ENCODE measurements around the gene HTR3C.
"Not testable (repeated sequence)": the region's sequence is repeated elsewhere in the genome, so short reads cannot be mapped to it uniquely, and the experiment has no call there.

HTR3C gene, protein sequence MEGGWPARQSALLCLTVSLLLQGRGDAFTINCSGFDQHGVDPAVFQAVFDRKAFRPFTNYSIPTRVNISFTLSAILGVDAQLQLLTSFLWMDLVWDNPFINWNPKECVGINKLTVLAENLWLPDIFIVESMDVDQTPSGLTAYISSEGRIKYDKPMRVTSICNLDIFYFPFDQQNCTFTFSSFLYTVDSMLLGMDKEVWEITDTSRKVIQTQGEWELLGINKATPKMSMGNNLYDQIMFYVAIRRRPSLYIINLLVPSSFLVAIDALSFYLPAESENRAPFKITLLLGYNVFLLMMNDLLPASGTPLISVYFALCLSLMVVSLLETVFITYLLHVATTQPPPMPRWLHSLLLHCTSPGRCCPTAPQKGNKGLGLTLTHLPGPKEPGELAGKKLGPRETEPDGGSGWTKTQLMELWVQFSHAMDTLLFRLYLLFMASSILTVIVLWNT

GRCh38 chr3:184052767-184053166 is at the start of gene HTR3C:
Gene HTR3C, plus strand, starts transcription at chr3:184053047. Its CDS starts 34 bp downstream, at chr3:184053081.
- DNase-seq: no peak

DNA sequence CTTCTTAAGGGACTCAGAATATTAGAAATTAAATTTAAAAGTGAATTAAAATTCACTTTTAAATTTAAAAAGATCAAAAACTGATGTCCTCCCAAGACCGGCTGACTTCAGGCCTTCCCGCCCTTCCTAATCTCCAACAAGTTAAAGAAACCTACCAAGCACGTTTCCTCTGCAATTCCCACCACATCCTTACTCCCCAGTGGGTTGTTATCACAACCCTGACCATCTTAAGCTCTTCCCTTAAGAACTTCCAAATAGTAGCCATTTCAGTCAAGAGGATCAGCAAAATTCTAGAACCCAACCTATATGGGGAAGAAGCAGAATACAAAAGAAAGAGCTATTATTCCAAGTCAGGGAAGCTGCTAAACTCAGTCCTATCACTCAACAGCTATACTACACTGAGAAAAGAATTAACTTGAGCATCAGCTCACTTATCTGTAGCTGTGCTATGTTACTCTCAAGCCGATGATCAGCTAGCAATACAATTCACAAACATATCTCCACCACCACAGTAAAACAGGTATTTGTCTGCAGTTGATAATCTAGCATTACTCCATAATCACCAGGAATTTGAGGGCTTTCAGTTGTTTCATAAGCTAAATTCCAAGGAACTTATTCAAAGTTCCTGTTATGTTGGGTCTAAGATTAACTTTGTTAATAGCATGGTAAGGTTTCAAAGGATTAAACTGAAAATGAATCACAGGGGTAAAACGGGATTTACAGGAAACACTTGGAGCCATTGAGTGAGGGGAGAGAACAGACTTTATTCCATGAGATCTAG is 49.5 kb upstream of the HTR3C start:
- no peak for DNase-seq

DNA sequence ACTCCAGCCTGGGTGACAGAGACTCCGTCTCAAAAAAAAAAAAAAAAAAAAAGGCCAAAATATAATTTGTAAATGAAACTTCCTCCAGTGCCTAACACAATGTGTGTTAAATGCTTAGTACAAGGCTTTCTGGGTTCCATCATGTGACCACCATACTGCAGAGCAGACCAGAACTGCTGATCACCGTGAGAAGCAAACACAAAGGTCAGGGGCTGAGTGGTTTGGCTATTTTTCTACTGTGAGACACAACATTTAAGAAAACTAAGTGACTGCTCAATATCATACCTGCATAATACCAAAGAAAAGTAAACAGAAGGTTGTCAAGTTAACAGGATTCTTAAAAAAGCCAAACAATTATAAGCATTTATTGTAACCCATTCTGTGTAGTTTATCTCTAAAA is 48.4 kb upstream of the HTR3C start:
- no peak for DNase-seq

GRCh38 chr3:184005941-184006507 is 46.8 kb upstream of the HTR3C start:
- peak; percentile 89 for DNase-seq

DNA sequence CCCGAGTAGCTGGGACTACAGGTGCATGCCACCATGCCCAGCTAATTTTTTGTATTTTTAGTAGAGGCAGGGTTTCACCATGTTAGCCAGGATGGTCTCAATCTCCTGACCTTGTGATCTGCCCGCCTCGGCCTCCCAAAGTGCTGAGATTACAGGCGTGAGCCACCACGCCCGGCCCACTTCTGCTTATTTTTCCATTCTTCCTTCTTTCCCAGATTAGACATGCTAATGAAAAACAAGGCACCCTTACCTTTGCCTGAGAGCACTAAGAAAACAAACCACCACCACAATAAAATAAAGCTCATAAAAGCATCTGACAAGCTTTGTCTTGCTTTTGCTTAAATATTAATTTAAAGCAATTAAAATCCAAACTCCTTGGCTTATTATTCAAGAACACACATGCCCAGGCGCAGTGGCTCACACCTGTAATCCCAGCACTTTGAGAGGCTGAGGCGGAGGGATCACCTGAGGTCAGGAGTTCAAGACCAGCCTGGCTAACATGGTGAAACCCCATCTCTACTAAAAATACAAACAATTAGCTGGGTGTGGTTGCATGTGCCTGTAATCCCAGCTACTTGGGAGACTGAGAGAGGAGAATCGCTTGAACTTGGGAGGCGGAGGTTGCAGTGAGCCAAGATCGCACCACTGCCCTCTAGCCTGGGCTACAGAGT is 45.6 kb upstream of the HTR3C start:
- not testable (repeated sequence) for DNase-seq

DNA sequence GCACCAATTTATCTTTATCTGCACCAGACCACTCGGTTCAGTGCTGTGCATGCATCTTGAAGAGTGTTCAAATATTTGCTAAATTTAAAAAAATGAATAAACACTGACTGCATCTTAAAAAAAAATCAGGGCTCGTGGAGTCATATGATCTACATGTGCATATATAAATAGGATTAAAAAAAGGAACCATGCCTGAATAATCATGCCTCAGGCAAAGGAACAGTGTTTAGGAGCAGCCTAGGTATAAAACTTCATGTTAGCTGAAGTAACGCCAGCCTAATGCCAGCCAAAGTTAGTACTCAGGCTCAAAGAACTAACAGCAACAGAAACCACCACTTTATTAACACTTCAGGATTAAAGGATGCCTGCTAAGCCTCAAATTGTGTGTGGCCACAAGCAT is 44.7 kb upstream of the HTR3C start:
- no peak for DNase-seq

DNA sequence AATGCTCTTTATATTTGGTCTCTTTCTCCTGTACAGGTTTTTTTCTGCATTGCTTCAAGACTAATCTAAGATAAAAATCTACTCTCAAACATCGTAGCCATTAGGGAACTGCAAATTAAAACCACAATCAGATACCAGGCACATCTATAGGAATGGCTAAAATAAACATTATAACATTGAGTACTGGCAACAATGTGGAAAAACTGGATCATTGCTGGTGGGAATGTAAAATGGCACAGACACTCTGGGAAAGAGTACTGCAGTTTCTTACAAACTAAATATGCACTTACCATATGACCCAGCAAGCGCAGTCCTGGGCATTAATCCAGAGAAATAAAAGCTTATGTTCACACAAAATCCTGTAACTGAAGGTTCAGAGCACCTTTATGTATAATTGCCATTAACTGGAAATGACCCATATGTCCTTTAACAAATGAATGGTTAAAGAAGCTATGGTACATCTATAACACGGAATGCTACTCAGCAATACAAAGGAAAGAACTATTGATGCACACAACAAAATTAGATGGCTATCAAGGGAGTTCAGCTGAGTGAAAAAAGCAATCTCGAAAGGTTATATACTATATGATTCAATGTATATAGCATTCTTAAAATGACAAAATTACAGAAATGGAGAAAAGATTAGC is 41.5 kb upstream of the HTR3C start:
- DNase-seq: no peak

GRCh38 chr3:184011937-184012889 is 40.6 kb upstream of the HTR3C start:
- DNase-seq: no peak

DNA sequence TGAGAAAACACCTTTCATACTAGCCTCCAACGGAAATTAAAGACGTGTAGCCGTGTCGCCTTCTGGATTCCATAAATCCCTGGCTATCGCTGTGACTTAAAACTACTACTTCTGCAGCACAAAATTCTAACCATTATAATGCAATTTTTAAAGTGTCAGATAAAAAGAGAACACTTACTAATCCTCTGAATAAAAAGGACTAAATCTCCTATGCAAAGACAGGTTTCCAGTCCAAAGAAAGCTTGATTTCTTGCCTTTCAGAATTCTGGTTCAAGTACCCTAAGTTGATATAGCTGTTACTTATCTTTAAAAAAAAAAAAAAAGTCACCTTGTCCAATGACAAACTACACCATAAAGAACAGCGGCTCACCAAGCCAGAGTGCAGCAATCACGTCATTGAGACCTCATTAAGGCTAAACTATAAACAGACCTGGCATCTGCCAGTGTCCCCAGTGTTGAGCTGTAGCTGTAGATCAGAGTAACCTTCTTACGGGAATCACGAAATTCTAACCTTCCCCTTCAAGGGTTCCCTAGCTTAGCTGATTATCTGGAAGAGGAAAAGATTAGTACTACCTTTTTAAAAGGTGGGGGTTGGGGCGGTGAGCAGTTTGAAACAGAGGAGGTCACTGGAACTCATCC is 37.3 kb upstream of the HTR3C start:
- peak; percentile 39 for DNase-seq

- DNase-seq: peak; percentile 63
Measured at GRCh38 chr3:184016169-184016570, 36.7 kb upstream of the HTR3C start.

DNA sequence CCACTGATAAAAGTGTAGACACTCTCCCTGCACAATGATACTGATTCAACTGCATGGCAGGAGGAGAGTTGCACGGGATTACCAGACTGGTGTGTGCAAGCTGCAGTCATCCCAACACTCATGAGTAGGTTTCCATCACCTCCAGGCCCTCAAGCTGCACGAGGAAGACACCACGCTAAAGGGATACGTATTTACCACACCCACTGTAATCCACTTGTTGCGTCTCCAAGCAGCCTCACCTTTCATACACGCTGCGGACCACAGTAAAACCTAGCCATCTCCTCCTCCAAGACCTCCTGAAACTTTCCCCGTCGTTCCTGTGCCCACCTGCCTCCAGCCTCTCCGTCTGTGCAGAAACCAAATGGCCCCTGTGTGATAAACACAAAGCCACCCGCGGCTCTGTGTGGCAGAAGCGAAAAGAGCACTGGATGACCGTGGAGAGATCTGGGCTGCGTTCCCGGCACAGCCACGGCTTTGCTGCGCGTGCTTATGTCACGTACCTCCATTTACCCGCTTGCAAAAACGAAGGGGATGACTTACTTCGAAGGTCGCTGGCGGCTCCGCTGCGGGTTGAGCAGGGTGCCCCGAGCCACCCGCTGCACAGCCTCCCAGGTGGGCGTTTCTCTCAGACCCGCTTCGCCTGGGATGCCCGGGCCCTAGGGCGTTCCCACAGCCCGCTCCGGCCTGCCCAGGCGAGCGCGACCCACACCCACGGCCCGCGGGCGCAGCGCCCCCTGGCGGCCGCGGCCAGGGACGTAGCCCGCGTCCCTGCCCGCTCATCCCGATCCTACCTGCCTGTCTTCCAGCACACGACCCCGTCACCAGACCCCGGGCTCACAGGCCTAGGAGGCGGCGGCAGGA is 35.8 kb upstream of the HTR3C start:
- DNase-seq: peak; percentile 75

DNA sequence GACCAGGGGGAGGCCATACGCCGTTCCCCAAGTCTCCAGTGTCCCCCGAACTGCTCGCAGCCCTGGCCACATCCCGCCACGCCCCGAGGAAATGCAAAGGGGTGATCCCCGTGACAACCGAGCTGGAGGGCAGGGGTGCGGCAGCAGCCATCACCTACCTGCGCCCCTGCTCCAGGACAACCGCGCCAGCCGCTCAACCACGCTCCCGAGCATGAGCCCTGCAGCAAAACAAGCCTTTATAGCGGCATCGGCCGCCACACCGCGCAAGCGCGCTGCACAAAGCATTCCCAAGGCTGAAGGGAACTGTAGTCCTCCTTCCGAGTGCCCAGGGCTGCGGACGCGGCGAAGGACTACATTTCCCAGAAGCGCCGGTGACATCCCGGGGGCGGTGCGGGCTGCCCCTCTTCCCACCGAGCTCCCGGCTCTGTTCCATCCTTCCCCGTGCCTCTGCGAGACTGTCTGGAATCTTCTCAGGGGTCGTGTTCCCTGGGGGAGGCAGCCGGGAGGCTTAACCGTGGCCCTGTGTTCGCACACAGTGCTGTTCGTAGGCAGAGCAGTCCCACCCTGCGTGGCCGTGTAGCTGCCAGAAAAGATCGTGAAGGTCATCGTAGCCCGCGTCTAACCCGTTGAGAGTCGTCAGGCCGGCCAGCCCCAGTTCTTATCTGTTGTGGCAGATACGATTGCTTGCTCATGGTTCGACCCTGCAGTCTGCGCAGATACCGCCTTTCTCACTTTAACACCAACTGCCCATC is 35.0 kb upstream of the HTR3C start, which contains the start of gene ABCC5:
Gene ABCC5 (minus strand): TSS at position 213 of the 752 bp plus-strand sequence. CDS start 3,492 bp downstream, outside the sequence.
- DNase-seq: peak; percentile 98

GRCh38 chr3:184018424-184018973 is 34.3 kb upstream of the HTR3C start:
- DNase-seq: no peak

GRCh38 chr3:184022323-184022722 is 30.5 kb upstream of the HTR3C start:
- DNase-seq: peak; percentile 70

- DNase-seq: not testable (repeated sequence)
Measured at GRCh38 chr3:184025256-184025655, 27.6 kb upstream of the HTR3C start.

- DNase-seq: not testable (repeated sequence)
Measured at GRCh38 chr3:184028275-184028890, 24.5 kb upstream of the HTR3C start.

- DNase-seq: no peak
Measured at GRCh38 chr3:184029443-184029842, 23.4 kb upstream of the HTR3C start.

DNA sequence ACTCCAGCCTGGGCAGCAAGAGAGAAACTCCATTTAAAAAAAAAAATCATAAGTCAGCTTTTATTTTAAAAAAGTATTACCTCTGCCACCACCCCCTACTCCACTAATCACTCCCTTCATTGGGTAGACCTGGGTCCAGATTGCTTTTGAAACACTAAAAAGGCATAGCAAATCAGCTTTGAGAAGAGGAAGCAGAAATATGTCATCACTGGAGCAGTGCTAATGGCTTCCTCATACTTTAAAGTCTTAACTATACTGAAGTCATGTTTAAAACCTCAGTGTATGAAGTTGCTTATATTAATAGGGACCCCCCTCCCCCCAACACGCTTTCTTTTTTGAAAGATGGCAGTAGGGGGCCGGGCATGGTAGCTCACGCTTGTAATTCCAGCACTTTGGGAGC is 22.3 kb upstream of the HTR3C start:
- DNase-seq: no peak
